A673 (cell line): ENCODE measurements around the gene ATG9A. TPM values are rescaled to one million over a fixed set of nuclear protein-coding genes. Genes with fewer than 3 reads are reported as not detected.

Source experiments
- BruUV-seq: library from RNA; stranded (reverse); fragments of 400-500 nt; replicated peaks from 2 replicates; lab custom pipeline; 2021; lab: Mats Ljungman, UMichigan
- CTCF ChIA-PET: fragments of 300-600 bp; sonication (Branson Sonifier 250); formaldehyde crosslinking; loops from one replicate; lab custom pipeline; 2022; ENCODE audit warnings: antibody characterized with exemption; lab: Charles Lee
- POLR2A ChIA-PET: fragments of 300-600 bp; sonication (Branson Sonifier 250); formaldehyde crosslinking; loops from one replicate; lab custom pipeline; 2022; ENCODE audit warnings: antibody characterized with exemption; ENCODE audit not compliant: low non-redundant PET; lab: Charles Lee
- DNase-seq: peaks from one replicate; pipeline ENCODE4 v3.0.0-alpha.2; 2015; ENCODE audit warnings: low spot score
- H3K27ac ChIP-seq: fragments of 200-600 bp; sonication (generic); 2 replicates; pipeline ENCODE4 v1.5.1; 2016; ENCODE audit warnings: mixed run types, low read depth, mild to moderate bottlenecking, mixed read lengths, antibody characterized with exemption, low read length; ENCODE audit not compliant: poor library complexity, severe bottlenecking
- H3K27me3 ChIP-seq: fragments of 200-600 bp; sonication (generic); replicated peaks from 2 replicates; pipeline ENCODE4 v1.6.1; 2017; ENCODE audit warnings: mixed run types, low read depth, mild to moderate bottlenecking, mixed read lengths, antibody characterized with exemption, low read length; ENCODE audit not compliant: insufficient read depth, poor library complexity
- H3K36me3 ChIP-seq: fragments of 200-600 bp; sonication (generic); 2 replicates; pipeline ENCODE4 v1.6.1; 2016; ENCODE audit warnings: mixed run types, mild to moderate bottlenecking, mixed read lengths, antibody characterized with exemption, low read length; ENCODE audit not compliant: insufficient read depth, poor library complexity, severe bottlenecking
- H3K4me1 ChIP-seq: fragments of 200-600 bp; sonication (generic); 2 replicates; pipeline ENCODE4 v1.6.1; 2017; ENCODE audit warnings: mixed run types, mild to moderate bottlenecking, mixed read lengths, antibody characterized with exemption, low read length; ENCODE audit not compliant: insufficient read depth, poor library complexity, severe bottlenecking
- H3K4me3 ChIP-seq: fragments of 200-600 bp; sonication (generic); 2 replicates; pipeline ENCODE4 v1.5.1; 2016; ENCODE audit warnings: low read depth, mixed run types, mild to moderate bottlenecking, mixed read lengths, low read length; ENCODE audit not compliant: poor library complexity, severe bottlenecking
- H3K9me3 ChIP-seq: fragments of 200-600 bp; sonication (generic); 2 replicates; pipeline ENCODE4 v1.6.1; 2016; ENCODE audit warnings: mixed run types, low read depth, mild to moderate bottlenecking, mixed read lengths, antibody characterized with exemption, low read length; ENCODE audit not compliant: poor library complexity, severe bottlenecking
- CTCF ChIP-seq: fragments of 300-800, 200-600 bp; sonication (generic); conservative IDR thresholded peaks from 2 replicates; pipeline ENCODE4 v1.5.1; 2017; ENCODE audit warnings: low read depth, mild to moderate bottlenecking, antibody characterized with exemption, low read length, moderate library complexity, mixed read lengths
- EZH2 ChIP-seq: fragments of 200-600 bp; sonication (generic); IDR thresholded peaks from 2 replicates; pipeline ENCODE4 v1.6.1; 2017; ENCODE audit warnings: borderline replicate concordance, low read depth, mild to moderate bottlenecking, mixed read lengths, antibody characterized with exemption, low read length; ENCODE audit not compliant: poor library complexity, severe bottlenecking
- intact Hi-C: fragments of 100-400 bp; cut with micrococcal nuclease; formaldehyde crosslinking; loops from one replicate; pipeline ENCODE4 v1.10.0; 2022; ENCODE audit not compliant: unreplicated experiment
- total RNA-seq: library from RNA; stranded (reverse); gene quantifications from 2 replicates; pipeline ENCODE4 v1.2.3, GENCODE V29; 2021

The ATG9A gene
- total RNA-seq, 1 experiment from 2014 or later = 50.0 TPM

GRCh38 chr2:219182331-219183150 lies 46.9 kb downstream of the ATG9A start:
- Histone ChIP-seq H3K9me3 (no peaks in the 10 kb centered on the region), H3K4me1 (peaks cover 5% of the 10 kb centered on the region), H3K36me3 (peaks cover 40% of the 10 kb centered on the region), H3K27me3 (no peaks in the 10 kb centered on the region), H3K4me3 (no peak overlapping the region), H3K27ac (no peak overlapping the region)
- BruUV-seq = no TSS peak
- POLR2A ChIA-PET = interaction anchor here (0.6 to 0.7 kb wide), 2 partner anchors 108 to 572 kb away, joined by 6 to 12 read pairs; no protein-coding TSS in a partner anchor
- CTCF ChIA-PET = no interaction called here
- no peak for TF ChIP-seq CTCF
- no peak for TF ChIP-seq EZH2
- no peak for DNase-seq
- intact Hi-C loops = no loop called here

- no peak for DNase-seq
- ChIA-PET POLR2A (interaction anchor here (0.6 kb wide), 1 partner anchor 109 kb away, joined by 6 read pairs; no protein-coding TSS in a partner anchor), CTCF (no interaction called here)
- TF ChIP-seq CTCF = no peak
- TF ChIP-seq EZH2 = no peak
- H3K36me3 ChIP-seq = peaks cover 40% of the 10 kb centered on the region
- peaks cover 5% of the 10 kb centered on the region for H3K4me1 ChIP-seq
- H3K27me3 ChIP-seq = no peaks in the 10 kb centered on the region
- intact Hi-C loops = no loop called here
- H3K27ac ChIP-seq = no peak overlapping the region
- BruUV-seq = no TSS peak
- no peaks in the 10 kb centered on the region for H3K9me3 ChIP-seq
- H3K4me3 ChIP-seq = no peak overlapping the region
Measured at GRCh38 chr2:219181531-219181930, 47.9 kb downstream of the ATG9A start.

- H3K4me1 ChIP-seq = peaks cover 5% of the 10 kb centered on the region
- H3K27ac ChIP-seq = no peak overlapping the region
- no peak for DNase-seq
- BruUV-seq = no TSS peak
- H3K27me3 ChIP-seq = no peaks in the 10 kb centered on the region
- ChIA-PET CTCF (no interaction called here), POLR2A (no interaction called here)
- intact Hi-C loops = no loop called here
- H3K36me3 ChIP-seq = peaks cover 40% of the 10 kb centered on the region
- TF ChIP-seq CTCF (no peak), EZH2 (no peak)
- no peaks in the 10 kb centered on the region for H3K9me3 ChIP-seq
- H3K4me3 ChIP-seq = no peak overlapping the region
Measured at GRCh38 chr2:219180961-219181360, 48.5 kb downstream of the ATG9A start.
